GF-D8 (cell line): Measurements from ENCODE around the gene PLA2G2A.

ENCODE experiments used
- DNase-seq: peaks from one replicate; lab custom pipeline; 2025; lab: John Stamatoyannopoulos, UW

Gene PLA2G2A

DNA sequence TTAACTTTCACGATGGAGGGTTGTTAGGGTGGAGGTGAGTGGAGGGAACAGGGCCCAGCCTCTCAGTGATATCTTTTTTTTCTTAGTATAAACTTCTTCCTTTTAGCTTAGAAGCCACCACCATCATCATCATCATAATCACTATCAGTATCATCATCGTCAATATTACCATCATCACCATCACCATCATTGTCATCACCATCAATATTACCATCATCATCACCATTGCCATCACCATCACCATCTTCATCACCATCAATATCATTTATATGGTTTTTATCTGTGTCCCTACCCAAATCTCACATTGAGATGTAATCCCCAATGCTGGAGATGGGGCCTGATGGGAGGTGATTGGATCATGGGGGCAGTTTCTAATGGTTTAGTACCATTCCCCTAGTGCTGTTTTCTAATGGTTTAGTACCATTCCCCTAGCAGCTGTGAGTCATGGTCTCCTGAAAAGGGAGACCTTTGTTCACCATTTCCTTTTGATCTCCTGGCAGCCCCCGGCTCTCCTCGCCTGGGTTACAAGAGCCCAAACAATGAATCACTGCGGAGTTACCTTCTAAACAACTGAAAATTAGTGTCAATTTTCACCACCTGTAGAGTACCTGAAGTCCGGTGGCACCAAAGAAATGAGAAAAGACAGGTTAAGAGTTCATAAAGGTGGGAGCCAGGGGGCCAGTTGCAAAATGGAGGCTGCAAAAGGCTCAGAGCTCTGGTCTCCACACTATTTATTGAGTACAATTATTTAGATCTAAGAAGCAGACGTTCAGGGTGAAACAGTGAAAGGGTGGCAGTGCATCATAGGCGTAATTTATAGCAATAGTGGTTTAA is 52.9 kb downstream of the PLA2G2A start:
- no peak for DNase-seq
